OCI-LY7 (cell line): ENCODE results near the gene SOX5.

ENCODE experiments used
- CTCF ChIP-seq: fragments of 200-600 bp; sonication (generic); conservative IDR thresholded peaks from 2 replicates; pipeline ENCODE4 v1.5.1; 2014; ENCODE audit warnings: mild to moderate bottlenecking, antibody characterized with exemption, low read length, moderate library complexity, mixed read lengths
- EZH2phosphoT487 ChIP-seq: fragments of 200-600 bp; sonication (generic); IDR thresholded peaks from 2 replicates; pipeline ENCODE4 v1.6.1; 2018; ENCODE audit warnings: low read depth, borderline replicate concordance, mild to moderate bottlenecking, mixed run types, antibody characterized with exemption, low read length, moderate library complexity, mixed read lengths

- TF ChIP-seq CTCF (no peak), EZH2phosphoT487 (no peak)
Observed at GRCh38 chr12:23525450-23526072, 423.9 kb downstream of the SOX5 start.
